Skeletal muscle tissue (tissue), 4 donors: ENCODE measurements around the gene SVIL. TPM values are rescaled to one million over a fixed set of nuclear protein-coding genes. Genes with fewer than 3 reads are reported as not detected.

Experiments
- H3K27ac ChIP-seq: one replicate; pipeline ENCODE4 v1.7.0; 2013; ENCODE audit warnings: mild to moderate bottlenecking, low read depth, low read length, inconsistent platforms
- H3K27me3 ChIP-seq, 3 donors: one replicate each; pipeline ENCODE4 v1.7.0; 2013; ENCODE audit warnings: low read length in 3 of 3; ENCODE audit not compliant: control insufficient read depth in 3 of 3, insufficient read depth in 3 of 3
- H3K36me3 ChIP-seq, 3 donors: one replicate each; pipeline ENCODE4 v1.7.0; 2013; ENCODE audit warnings: low read length in 3 of 3; ENCODE audit not compliant: control insufficient read depth in 3 of 3, insufficient read depth in 3 of 3
- H3K4me1 ChIP-seq, 3 donors: one replicate each; pipeline ENCODE4 v1.7.0; 2013; ENCODE audit warnings: low read length in 3 of 3, mild to moderate bottlenecking in 3 of 3; ENCODE audit not compliant: control insufficient read depth in 3 of 3, insufficient read depth in 3 of 3
- H3K4me3 ChIP-seq, 3 donors: one replicate each; pipeline ENCODE4 v1.7.0; 2013; ENCODE audit warnings: low read length in 3 of 3
- H3K9ac ChIP-seq, 3 donors: one replicate each; pipeline ENCODE4 v1.7.0; 2013; ENCODE audit warnings: low read length in 3 of 3, mild to moderate bottlenecking in 3 of 3, moderate library complexity in 2 of 3, low read depth in 1 of 3
- H3K9me3 ChIP-seq, 3 donors: one replicate each; pipeline ENCODE4 v1.7.0; 2013; ENCODE audit warnings: low read length in 3 of 3; ENCODE audit not compliant: control insufficient read depth in 3 of 3
- total RNA-seq: library from RNA; depleted of rRNA; stranded (reverse); fragments of >200 nt; gene quantifications from one replicate; pipeline ENCODE4 v1.2.3, GENCODE V29; 2014
- donor health status: Osteomylitis.

Gene SVIL
- 153 TPM for total RNA-seq

GRCh38 chr10:29634764-29635625 is at the start of gene SVIL:
SVIL (minus strand) TSS chr10:29634971; CDS start chr10:29555058, 79,913 bp downstream.
- no peaks in the 10 kb centered on the region for H3K9me3 ChIP-seq
- no peaks in the 10 kb centered on the region for H3K27me3 ChIP-seq
- H3K36me3 ChIP-seq = peaks cover 0 to 2% (median 0%) of the 10 kb centered on the region in 3 donors
- H3K4me1 ChIP-seq = peaks cover 8 to 26% (median 16%) of the 10 kb centered on the region in 3 donors
- peak within 1 kb of the TSS; percentile 81 to 87 (median 86) for H3K4me3 ChIP-seq
- H3K27ac ChIP-seq = peak within 1 kb of the TSS; percentile 97
- peak within 1 kb of the TSS; percentile 90 to 92 (median 90) for H3K9ac ChIP-seq

DNA sequence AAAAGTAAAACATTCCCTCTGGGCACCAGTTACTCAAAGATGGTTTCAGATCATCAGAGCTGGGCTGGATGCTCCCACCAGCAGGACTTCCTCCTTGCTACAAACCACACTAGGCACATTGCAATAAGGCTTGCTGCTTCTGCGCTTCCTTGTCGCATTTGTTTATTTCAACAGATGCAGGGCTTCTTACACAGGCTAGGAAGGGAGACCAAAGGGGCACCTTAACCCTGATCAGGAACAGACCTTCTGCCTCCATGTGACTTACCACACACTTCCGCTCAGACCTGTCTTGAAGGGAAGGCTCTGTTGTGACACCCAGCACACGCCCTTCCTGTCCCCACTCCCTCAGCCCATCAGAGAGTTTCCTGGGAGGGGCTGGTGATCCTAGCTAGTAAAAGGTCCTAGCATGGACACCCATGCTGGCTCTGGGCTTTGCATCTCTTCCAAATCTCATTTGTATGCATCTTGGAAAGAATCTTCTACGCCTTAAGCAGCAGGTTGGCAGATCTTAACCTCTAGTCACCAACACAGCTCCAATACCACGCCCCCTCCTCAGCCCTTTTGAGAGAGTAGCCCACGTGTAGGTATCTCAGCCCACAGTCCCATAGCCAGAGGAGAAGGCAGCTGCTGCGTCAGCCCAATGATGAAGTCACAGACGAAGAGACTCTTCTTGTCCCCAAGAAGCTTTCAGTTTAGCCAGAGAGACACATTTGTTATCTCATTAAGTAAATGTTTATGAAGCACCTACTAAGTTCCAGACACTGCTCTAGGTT is 47.1 kb upstream of the SVIL start:
- Histone ChIP-seq H3K27me3 (no peaks in the 10 kb centered on the region), H3K27ac (peak overlapping the region; percentile 34), H3K9me3 (no peaks in the 10 kb centered on the region), H3K9ac (no peak overlapping the region), H3K36me3 (peaks cover 0 to 23% (median 14%) of the 10 kb centered on the region in 3 donors), H3K4me1 (peaks cover 11 to 29% (median 19%) of the 10 kb centered on the region in 3 donors), H3K4me3 (no peak overlapping the region)

DNA sequence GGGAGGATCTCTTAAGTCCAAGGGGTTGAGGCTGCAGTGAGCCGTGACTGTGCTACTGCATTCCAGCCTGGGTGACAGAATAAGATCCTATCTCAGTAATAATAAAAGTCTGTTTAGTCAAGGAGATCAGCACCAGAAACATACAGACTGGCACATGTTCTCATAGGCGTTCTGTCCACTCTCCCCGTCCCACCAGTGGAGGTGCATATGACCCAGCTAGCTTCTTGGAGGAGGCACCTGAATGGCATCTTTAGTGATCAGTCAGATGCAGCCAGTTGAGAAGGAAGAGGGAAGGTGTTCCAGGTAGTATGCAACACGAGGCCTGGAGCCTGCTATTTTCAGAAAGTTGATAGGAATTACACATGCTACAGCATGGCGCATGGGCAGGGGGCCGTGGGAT is 45.3 kb upstream of the SVIL start:
- no peak overlapping the region for H3K4me3 ChIP-seq
- H3K4me1 ChIP-seq = peaks cover 11 to 39% (median 26%) of the 10 kb centered on the region in 3 donors
- H3K9me3 ChIP-seq = no peaks in the 10 kb centered on the region
- H3K36me3 ChIP-seq = peaks cover 0 to 16% (median 8%) of the 10 kb centered on the region in 3 donors
- H3K27ac ChIP-seq = peak overlapping the region; percentile 2
- no peak overlapping the region for H3K9ac ChIP-seq
- H3K27me3 ChIP-seq = no peaks in the 10 kb centered on the region

GRCh38 chr10:29676732-29677131 is 42.0 kb upstream of the SVIL start:
- Histone ChIP-seq H3K4me3 (peak overlapping the region in 1 of 3 donors; percentile 66), H3K36me3 (peaks cover 0 to 3% (median 0%) of the 10 kb centered on the region in 3 donors), H3K9me3 (peaks cover 0 to 2% (median 0%) of the 10 kb centered on the region in 3 donors), H3K27ac (peak overlapping the region; percentile 45), H3K4me1 (peaks cover 8 to 35% (median 25%) of the 10 kb centered on the region in 3 donors), H3K9ac (peak overlapping the region in 1 of 3 donors; percentile 60), H3K27me3 (no peaks in the 10 kb centered on the region)

DNA sequence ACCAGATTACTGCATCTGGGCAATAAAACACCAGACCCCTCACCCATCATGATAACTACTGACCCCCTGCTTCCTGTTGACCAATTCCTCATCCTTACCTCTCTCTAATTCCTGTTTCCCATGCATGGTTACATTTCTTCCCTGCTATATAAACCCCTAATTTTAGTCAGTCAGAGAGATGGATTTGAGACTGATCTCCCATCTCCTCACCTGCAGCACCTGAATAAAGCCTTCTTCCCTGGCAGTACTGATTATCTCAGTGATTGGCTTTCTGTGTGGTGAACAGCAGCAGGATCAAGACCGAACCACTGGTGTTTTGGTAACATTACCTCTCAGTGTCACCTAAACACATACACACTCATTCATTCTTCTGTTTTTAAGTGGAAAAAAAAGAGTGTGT is 41.2 kb upstream of the SVIL start:
- Histone ChIP-seq H3K9ac (peak overlapping the region in 1 of 3 donors; percentile 60), H3K9me3 (peaks cover 0 to 2% (median 0%) of the 10 kb centered on the region in 3 donors), H3K4me3 (no peak overlapping the region), H3K27me3 (no peaks in the 10 kb centered on the region), H3K4me1 (peaks cover 4 to 27% (median 20%) of the 10 kb centered on the region in 3 donors), H3K27ac (peak overlapping the region; percentile 45), H3K36me3 (no peaks in the 10 kb centered on the region)

DNA sequence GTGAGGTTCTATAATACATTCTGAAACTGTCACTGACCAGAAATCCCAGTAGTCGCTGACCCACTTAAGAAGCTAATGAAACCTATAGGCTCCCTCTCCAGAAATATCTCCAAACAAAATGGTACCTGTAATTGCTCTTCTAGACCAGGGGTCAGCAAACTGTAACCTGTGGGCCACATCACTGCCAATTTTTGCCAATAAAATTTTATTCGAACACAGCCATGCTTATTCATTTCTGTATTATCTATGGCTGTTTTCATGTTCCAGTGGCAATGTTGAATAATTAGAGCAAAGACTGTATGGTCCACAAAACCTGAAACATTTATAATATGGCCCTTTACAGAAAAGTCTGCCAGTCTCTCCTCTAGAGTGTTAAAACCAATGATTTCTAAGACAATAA is 37.2 kb upstream of the SVIL start:
- Histone ChIP-seq H3K27me3 (no peaks in the 10 kb centered on the region), H3K27ac (no peak overlapping the region), H3K36me3 (peaks cover 0 to 3% (median 0%) of the 10 kb centered on the region in 3 donors), H3K4me1 (peaks cover 4 to 14% (median 11%) of the 10 kb centered on the region in 3 donors), H3K9me3 (peaks cover 0 to 2% (median 0%) of the 10 kb centered on the region in 3 donors), H3K4me3 (no peak overlapping the region), H3K9ac (no peak overlapping the region)

DNA sequence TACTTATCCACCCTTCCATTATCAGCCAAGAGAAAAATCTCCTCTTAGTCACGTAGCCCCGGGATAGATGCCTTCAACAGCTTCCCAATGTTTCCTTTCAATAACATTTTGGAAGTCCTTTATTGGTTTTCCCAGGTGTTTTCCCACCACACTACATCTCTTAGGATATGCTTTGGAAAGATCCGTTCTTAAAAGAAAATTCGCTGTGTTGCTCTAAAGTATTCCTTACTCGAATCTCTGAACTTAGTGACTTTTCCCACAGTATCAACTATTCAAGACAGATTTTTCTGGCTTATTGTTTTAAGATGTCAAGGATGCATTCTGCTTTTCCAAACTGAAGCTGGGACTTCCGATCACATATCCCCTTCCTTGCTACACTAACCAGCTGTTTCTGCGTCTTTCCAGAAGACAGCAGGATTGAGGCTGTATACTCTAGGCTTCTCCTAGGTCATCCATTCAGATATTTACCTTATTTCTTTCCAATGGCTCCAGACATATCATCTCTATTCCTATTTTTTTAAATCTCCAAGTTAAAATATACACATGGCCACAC is 36.5 kb upstream of the SVIL start:
- Histone ChIP-seq H3K9me3 (peaks cover 0 to 2% (median 0%) of the 10 kb centered on the region in 3 donors), H3K9ac (no peak overlapping the region), H3K27me3 (no peaks in the 10 kb centered on the region), H3K27ac (no peak overlapping the region), H3K36me3 (peaks cover 0 to 3% (median 0%) of the 10 kb centered on the region in 3 donors), H3K4me3 (no peak overlapping the region), H3K4me1 (peaks cover 3 to 9% (median 7%) of the 10 kb centered on the region in 3 donors)

DNA sequence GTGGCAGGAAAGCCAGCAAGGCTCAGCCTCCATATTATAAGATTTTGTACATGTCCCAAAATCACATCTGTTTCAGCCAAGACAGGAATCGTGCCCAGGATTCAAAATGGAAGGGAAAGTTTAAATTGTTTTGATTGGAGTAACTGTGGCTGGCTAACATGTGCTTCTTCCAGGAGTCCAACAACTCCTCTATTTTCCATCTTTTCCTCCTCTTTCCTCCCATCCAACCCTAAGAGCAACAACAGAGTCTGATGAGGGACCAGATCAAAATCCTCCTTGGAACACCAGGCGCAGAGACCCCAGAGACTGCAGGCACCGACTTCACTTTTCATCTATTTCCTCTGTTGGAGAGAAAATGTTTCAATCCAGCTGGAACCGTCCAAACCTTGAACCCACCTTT is 36.0 kb upstream of the SVIL start:
- Histone ChIP-seq H3K27me3 (no peaks in the 10 kb centered on the region), H3K9ac (no peak overlapping the region), H3K9me3 (peaks cover 0 to 2% (median 0%) of the 10 kb centered on the region in 3 donors), H3K27ac (no peak overlapping the region), H3K36me3 (peaks cover 0 to 3% (median 0%) of the 10 kb centered on the region in 3 donors), H3K4me1 (peaks cover 3 to 4% (median 4%) of the 10 kb centered on the region in 3 donors), H3K4me3 (no peak overlapping the region)

GRCh38 chr10:29669149-29669548 is 34.4 kb upstream of the SVIL start:
- Histone ChIP-seq H3K9me3 (no peaks in the 10 kb centered on the region), H3K27ac (no peak overlapping the region), H3K9ac (no peak overlapping the region)

More at GRCh38 chr10:29669149-29669548, 34.4 kb upstream of the SVIL start:
- no peak overlapping the region for H3K4me3 ChIP-seq
- H3K4me1 ChIP-seq = peaks cover 3 to 4% (median 4%) of the 10 kb centered on the region in 3 donors
- H3K36me3 ChIP-seq = peaks cover 0 to 3% (median 0%) of the 10 kb centered on the region in 3 donors
- no peaks in the 10 kb centered on the region for H3K27me3 ChIP-seq
